SK-N-MC (cell line): ENCODE data around the gene OSGIN1.

Experiments
- DNase-seq: peaks from one replicate; pipeline ENCODE4 v3.0.0-alpha.2; 2011; ENCODE audit warnings: low read depth, low spot score
- H3K27ac ChIP-seq: fragments of 200-600 bp; sonication (generic); 2 replicates; pipeline ENCODE4 v1.5.1; 2016; ENCODE audit warnings: mixed run types
- H3K36me3 ChIP-seq: fragments of 200-600 bp; sonication (generic); 2 replicates; pipeline ENCODE4 v1.6.1; 2017; ENCODE audit warnings: antibody characterized with exemption, low read length, mixed read lengths; ENCODE audit not compliant: insufficient read depth
- H3K4me3 ChIP-seq: fragments of 200-600 bp; sonication (generic); 2 replicates; pipeline ENCODE4 v1.5.1; 2016
- H3K9ac ChIP-seq: fragments of 200-600 bp; sonication (generic); 2 replicates; pipeline ENCODE4 v1.8.0; 2017; ENCODE audit warnings: mixed run types, mixed read lengths; ENCODE audit not compliant: insufficient read length
- H3K9me3 ChIP-seq: fragments of 200-600 bp; sonication (generic); 2 replicates; pipeline ENCODE4 v1.6.1; 2017; ENCODE audit warnings: low read depth, mild to moderate bottlenecking, antibody characterized with exemption, low read length, moderate library complexity, mixed read lengths
- EZH2 ChIP-seq: fragments of 200-600 bp; sonication (generic); IDR thresholded peaks from one replicate; pipeline ENCODE4 v1.6.1; 2017; ENCODE audit warnings: antibody characterized with exemption
- FOXP2 ChIP-seq: optimal IDR thresholded peaks from 2 replicates; pipeline ENCODE3; 2011; ENCODE audit warnings: mild to moderate bottlenecking, moderate library complexity; ENCODE audit not compliant: insufficient read depth; ENCODE audit errors: extremely low read length, control extremely low read depth
- POLR2AphosphoS5 ChIP-seq: IDR thresholded peaks from 2 replicates; pipeline ENCODE4 v1.6.1; 2012; ENCODE audit warnings: mild to moderate bottlenecking, low read depth, low read length, borderline replicate concordance

The OSGIN1 gene

GRCh38 chr16:83932955-83933673 lies 19.9 kb upstream of the OSGIN1 start:
- Histone ChIP-seq H3K9me3 (no peaks in the 10 kb centered on the region), H3K27ac (no peak overlapping the region), H3K4me3 (no peak overlapping the region), H3K36me3 (no peaks in the 10 kb centered on the region), H3K9ac (no peak overlapping the region)
- DNase-seq, result no peak
- TF ChIP-seq POLR2AphosphoS5 (no peak), EZH2 (no peak), FOXP2 (no peak)

- H3K9ac ChIP-seq, result no peak overlapping the region
- DNase-seq, result no peak
- no peaks in the 10 kb centered on the region for H3K36me3 ChIP-seq
- H3K9me3 ChIP-seq, result no peaks in the 10 kb centered on the region
- H3K27ac ChIP-seq, result no peak overlapping the region
- TF ChIP-seq EZH2 (no peak), FOXP2 (no peak), POLR2AphosphoS5 (no peak)
- no peak overlapping the region for H3K4me3 ChIP-seq
Measured at GRCh38 chr16:83933885-83934683, 19.0 kb upstream of the OSGIN1 start.

- TF ChIP-seq FOXP2 (no peak), EZH2 (no peak), POLR2AphosphoS5 (no peak)
- DNase-seq, result no peak
- H3K27ac ChIP-seq, result no peak overlapping the region
- H3K4me3 ChIP-seq, result no peak overlapping the region
- no peak overlapping the region for H3K9ac ChIP-seq
- no peaks in the 10 kb centered on the region for H3K36me3 ChIP-seq
- H3K9me3 ChIP-seq, result no peaks in the 10 kb centered on the region
Measured at GRCh38 chr16:83934684-83934977, 18.4 kb upstream of the OSGIN1 start.

DNA sequence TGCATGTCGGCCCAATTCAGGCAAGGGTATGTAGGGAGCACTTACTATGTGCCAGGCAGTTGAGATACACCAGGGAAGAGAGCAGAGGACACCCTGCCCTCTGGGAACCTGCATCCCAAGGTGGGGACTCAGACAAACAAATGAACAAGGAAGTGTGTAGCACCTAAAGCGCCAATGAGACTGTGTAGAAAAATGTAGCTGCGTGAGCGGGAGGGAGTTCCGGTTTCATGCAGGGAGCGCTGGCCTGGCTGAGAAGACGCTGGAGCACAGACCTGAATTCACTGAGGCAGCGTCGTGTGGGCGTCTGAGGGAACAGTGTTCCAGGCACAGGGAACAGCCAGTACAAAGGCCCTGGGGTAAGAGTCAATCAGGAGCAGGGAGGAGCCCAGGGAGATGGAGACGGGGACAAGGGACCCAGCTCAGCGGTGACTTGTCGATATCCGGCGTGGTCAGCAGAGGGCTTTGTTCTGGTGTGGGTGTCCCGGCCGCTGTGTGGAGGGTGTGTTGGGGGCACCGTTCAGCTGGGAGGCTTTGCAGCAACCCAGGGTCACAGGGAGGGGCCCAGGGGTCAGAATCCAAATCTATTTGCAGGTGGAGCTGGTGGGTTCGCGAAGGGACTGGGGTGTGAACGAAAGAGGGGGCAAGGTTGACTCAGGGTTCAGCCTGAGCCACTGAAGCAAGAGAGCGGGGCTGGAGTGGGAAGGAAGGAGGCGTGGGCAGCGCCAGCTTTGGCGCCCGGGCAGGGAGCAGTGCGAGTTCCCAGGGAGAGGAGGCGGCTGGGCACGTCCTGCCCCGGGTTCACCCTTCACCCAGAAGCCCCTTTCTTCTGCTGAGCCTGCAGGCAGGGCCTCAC lies 17.8 kb upstream of the OSGIN1 start:
- no peak for TF ChIP-seq FOXP2
- TF ChIP-seq POLR2AphosphoS5, result no peak
- no peak for TF ChIP-seq EZH2
- no peak overlapping the region for H3K27ac ChIP-seq

GRCh38 chr16:83935858-83936255 lies 17.2 kb upstream of the OSGIN1 start:
- no peaks in the 10 kb centered on the region for H3K36me3 ChIP-seq
- no peaks in the 10 kb centered on the region for H3K9me3 ChIP-seq
- TF ChIP-seq EZH2 (no peak), POLR2AphosphoS5 (no peak), FOXP2 (no peak)
- H3K9ac ChIP-seq, result no peak overlapping the region
- H3K4me3 ChIP-seq, result no peak overlapping the region
- DNase-seq, result no peak
- no peak overlapping the region for H3K27ac ChIP-seq

More for the DNA sequence above, 17.8 kb upstream of the OSGIN1 start:
- no peak for DNase-seq
- Histone ChIP-seq H3K36me3 (no peaks in the 10 kb centered on the region), H3K4me3 (no peak overlapping the region), H3K9ac (no peak overlapping the region), H3K9me3 (no peaks in the 10 kb centered on the region)

- Histone ChIP-seq H3K9ac (no peak overlapping the region), H3K4me3 (no peak overlapping the region), H3K9me3 (no peaks in the 10 kb centered on the region), H3K36me3 (no peaks in the 10 kb centered on the region), H3K27ac (no peak overlapping the region)
- no peak for DNase-seq
- TF ChIP-seq EZH2 (no peak), FOXP2 (no peak), POLR2AphosphoS5 (no peak)
Measured at GRCh38 chr16:83936581-83937165, 16.4 kb upstream of the OSGIN1 start.

GRCh38 chr16:83937267-83937666 lies 15.8 kb upstream of the OSGIN1 start:
- H3K27ac ChIP-seq, result no peak overlapping the region
- TF ChIP-seq FOXP2 (no peak), POLR2AphosphoS5 (no peak), EZH2 (no peak)
- H3K4me3 ChIP-seq, result no peak overlapping the region
- no peak overlapping the region for H3K9ac ChIP-seq
- no peaks in the 10 kb centered on the region for H3K36me3 ChIP-seq
- H3K9me3 ChIP-seq, result no peaks in the 10 kb centered on the region
- no peak for DNase-seq
